HFF-Myc (cell line): ENCODE data around the gene MFN2.

Experiments
- DNase-seq: peaks from one replicate; pipeline ENCODE4 v3.0.0-alpha.2; 2011; ENCODE audit warnings: low read depth; ENCODE audit errors: extremely low read depth
- H3K4me3 ChIP-seq: replicated peaks from 2 replicates; pipeline ENCODE4 v1.5.1; 2011; ENCODE audit warnings: low read depth, mild to moderate bottlenecking, control low read depth, low read length
- CTCF ChIP-seq: IDR thresholded peaks from 2 replicates; pipeline ENCODE4 v1.5.1; 2012; ENCODE audit warnings: mild to moderate bottlenecking, low read depth, low read length, control low read depth; ENCODE audit errors: missing control alignments

MFN2 gene

DNA sequence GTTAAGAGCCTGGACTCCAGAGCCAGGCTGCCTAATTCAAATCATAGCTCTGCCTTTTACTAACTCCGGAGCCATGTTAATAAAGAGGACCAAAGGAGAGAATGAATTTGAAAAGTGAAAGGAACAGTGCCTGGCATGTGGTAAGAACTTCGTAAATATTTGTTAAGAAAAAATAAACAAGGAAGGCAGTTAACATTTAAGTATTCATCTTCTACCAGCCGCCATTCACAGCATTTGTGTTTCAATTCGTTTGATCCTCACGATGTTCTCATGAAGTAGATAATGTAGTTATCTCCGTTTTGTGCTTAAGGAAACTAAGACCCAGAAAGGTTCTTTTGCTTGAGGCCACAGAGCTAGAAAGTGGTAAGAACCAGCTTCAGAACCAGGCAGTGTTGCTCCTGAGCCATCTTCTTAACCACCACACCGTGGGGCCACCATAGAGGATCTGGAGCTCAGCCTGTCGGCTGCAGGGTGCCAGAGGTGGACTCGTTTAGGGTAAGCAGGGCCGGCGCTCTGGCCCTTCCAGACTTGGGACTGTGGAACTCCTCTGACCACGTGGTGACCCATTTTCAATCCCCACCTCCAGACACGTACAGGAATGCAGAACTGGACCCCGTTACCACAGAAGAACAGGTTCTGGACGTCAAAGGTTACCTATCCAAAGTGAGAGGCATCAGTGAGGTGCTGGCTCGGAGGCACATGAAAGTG, 11.9 kb downstream of the MFN2 start:
- TF ChIP-seq CTCF: no peak
- DNase-seq: no peak
- no peak overlapping the region for H3K4me3 ChIP-seq

DNA sequence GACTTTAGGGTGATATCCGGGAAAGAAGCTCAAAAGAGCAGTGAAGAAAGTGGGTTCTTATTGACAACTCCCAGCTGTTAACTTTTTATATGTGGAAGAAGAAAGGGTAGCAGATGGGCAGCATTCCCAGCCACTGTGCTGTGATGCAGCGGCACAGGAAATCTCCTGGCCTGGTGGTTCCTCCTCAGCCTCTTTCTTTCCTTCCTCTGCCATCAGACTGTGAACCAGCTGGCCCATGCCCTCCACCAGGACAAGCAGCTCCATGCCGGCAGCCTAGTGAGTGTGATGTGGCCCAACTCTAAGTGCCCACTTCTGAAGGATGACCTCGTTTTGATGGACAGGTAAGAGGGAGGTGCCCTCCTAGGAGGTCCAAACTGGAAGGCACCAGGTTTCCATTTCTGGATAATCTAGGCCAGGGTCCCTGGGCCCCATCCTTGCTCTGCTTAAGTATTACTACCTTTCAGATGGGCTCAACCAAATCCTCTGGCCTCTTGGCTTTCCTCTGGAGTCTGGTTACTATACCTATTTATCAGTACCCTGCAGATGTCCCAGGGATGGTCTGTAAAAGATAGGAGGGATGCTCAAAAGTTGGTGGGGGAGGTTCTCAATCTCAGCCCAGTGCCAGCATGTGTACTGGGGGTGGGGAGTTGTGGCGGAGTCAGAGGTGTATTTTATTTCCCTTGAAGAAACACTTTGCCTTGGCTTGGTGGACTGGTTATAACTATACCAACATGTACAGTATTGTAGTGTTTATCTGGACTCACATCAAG, 17.0 kb downstream of the MFN2 start:
- DNase-seq: no peak
- H3K4me3 ChIP-seq: no peak overlapping the region
- TF ChIP-seq CTCF: no peak

DNA sequence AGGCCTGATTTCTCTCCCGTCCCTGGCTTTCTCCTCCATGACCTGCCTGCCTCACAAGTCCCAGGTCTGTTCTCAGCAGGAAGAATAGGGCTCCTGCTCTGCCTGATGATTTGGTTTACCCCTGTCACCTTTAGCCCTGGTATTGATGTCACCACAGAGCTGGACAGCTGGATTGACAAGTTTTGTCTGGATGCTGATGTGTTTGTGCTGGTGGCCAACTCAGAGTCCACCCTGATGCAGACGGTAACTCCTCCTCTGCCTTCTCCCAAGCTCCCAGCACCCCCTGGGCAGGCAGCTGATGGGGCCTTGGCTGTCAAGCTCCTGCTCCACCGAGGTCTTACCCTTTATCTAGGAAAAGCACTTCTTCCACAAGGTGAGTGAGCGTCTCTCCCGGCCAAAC, 18.4 kb downstream of the MFN2 start:
- TF ChIP-seq CTCF: no peak
- DNase-seq: no peak

GRCh38 chr1:11999236-11999635, 19.0 kb downstream of the MFN2 start:
- no peak overlapping the region for H3K4me3 ChIP-seq
- TF ChIP-seq CTCF: no peak
- no peak for DNase-seq

More for the DNA sequence above, 18.4 kb downstream of the MFN2 start:
- no peak overlapping the region for H3K4me3 ChIP-seq

GRCh38 chr1:12001249-12001917, 21.1 kb downstream of the MFN2 start:
- DNase-seq: no peak
- TF ChIP-seq CTCF: peak; percentile 58
- no peak overlapping the region for H3K4me3 ChIP-seq

DNA sequence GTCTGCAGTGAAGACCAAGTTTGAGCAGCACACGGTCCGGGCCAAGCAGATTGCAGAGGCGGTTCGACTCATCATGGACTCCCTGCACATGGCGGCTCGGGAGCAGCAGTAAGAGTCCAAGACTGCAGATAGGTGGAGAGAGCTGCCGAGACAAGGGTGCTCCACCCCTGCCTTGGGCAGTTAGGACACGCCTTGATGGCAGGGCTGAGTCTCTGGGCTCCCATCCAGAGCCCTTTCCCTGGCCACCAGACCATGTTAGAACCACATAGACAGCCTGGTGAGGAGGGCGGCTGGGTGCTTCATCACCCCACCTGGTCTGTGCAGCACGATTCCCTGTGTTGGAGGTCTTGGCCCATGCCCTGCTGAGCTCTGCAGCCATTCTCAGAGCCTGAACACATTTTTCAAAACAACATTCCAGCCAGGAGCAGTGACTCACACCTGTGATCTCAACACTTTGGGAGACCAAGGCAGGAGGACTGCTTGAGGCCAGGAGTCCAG, 21.8 kb downstream of the MFN2 start:
- TF ChIP-seq CTCF: no peak
- DNase-seq: no peak
- no peak overlapping the region for H3K4me3 ChIP-seq
